Type B pancreatic cell (in vitro differentiated cells): ENCODE results near the gene BCL2L15. TPM values are rescaled to one million over a fixed set of nuclear protein-coding genes. Genes with fewer than 3 reads are reported as not detected.
"Not testable (repeated sequence)": the region's sequence is repeated elsewhere in the genome, so short reads cannot be mapped to it uniquely, and the experiment has no call there.

Experiments used
- DNase-seq: peaks from one replicate; pipeline ENCODE4 v3.0.0; 2021; ENCODE audit warnings: mixed read lengths; ENCODE audit not compliant: unreplicated experiment; ENCODE audit errors: extremely low spot score
- H3K27ac Mint-ChIP-seq: 2 replicates; pipeline ENCODE4 v1.8.0; 2021; ENCODE audit warnings: mild to moderate bottlenecking, mixed read lengths
- H3K27me3 Mint-ChIP-seq: 2 replicates; pipeline ENCODE4 v1.8.0; 2021; ENCODE audit warnings: mixed read lengths
- H3K36me3 Mint-ChIP-seq: 2 replicates; pipeline ENCODE4 v1.8.0; 2021; ENCODE audit warnings: mixed read lengths
- H3K4me1 Mint-ChIP-seq: one replicate; pipeline ENCODE4 v1.8.0; 2021; ENCODE audit warnings: mixed read lengths; ENCODE audit not compliant: unreplicated experiment
- H3K4me3 Mint-ChIP-seq: 2 replicates; pipeline ENCODE4 v1.8.0; 2021; ENCODE audit warnings: mild to moderate bottlenecking, mixed read lengths
- H3K9me3 Mint-ChIP-seq: 2 replicates; pipeline ENCODE4 v1.8.0; 2021; ENCODE audit warnings: mixed read lengths
- CTCF ChIP-seq: fragments of 200-600 bp; sonication (generic); conservative IDR thresholded peaks from 2 replicates; pipeline ENCODE4 v1.5.0; 2021; ENCODE audit warnings: antibody characterized with exemption, mild to moderate bottlenecking
- total RNA-seq: library from RNA; stranded (reverse); gene quantifications from 2 replicates; pipeline ENCODE4 v1.2.1, GENCODE V29; 2021; ENCODE audit warnings: low replicate concordance

Gene BCL2L15
- total RNA-seq, 1 donor from 2014 or later = 1.2 TPM

GRCh38 chr1:113858418-113858817 is 29.0 kb downstream of the BCL2L15 start:
- DNase-seq = no peak
- TF ChIP-seq CTCF = no peak
- H3K27ac Mint-ChIP-seq = no peak overlapping the region
- no peaks in the 10 kb centered on the region for H3K36me3 Mint-ChIP-seq
- no peaks in the 10 kb centered on the region for H3K9me3 Mint-ChIP-seq
- H3K27me3 Mint-ChIP-seq = no peaks in the 10 kb centered on the region
- H3K4me1 Mint-ChIP-seq = no peaks in the 10 kb centered on the region
- H3K4me3 Mint-ChIP-seq = no peak overlapping the region

- Mint-ChIP-seq H3K4me1 (no peaks in the 10 kb centered on the region), H3K9me3 (no peaks in the 10 kb centered on the region), H3K27me3 (no peaks in the 10 kb centered on the region), H3K36me3 (no peaks in the 10 kb centered on the region), H3K27ac (no peak overlapping the region), H3K4me3 (no peak overlapping the region)
- no peak for DNase-seq
- TF ChIP-seq CTCF = no peak
Observed at GRCh38 chr1:113857776-113858175, 29.6 kb downstream of the BCL2L15 start.

DNA sequence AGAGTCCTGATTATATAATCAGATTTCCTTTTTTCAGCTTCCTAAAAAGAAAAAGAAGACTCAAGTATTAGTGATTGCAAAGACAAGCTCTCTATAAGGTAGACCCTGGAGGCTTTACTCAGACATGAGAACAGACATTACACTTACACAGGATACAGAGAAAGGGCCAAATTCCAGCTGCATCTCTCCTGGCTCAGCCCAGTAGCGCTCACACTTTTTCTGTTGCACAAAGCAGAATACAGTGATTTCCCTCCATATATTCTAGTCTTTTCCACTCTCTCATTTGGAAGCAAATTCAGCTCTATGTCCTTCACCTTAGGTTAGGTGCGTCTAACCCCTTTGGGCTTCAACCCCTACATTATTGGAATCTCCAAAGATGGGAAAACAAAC is 31.0 kb downstream of the BCL2L15 start:
- Mint-ChIP-seq H3K27ac (peak overlapping the region; percentile 24), H3K27me3 (no peaks in the 10 kb centered on the region), H3K36me3 (no peaks in the 10 kb centered on the region), H3K4me1 (no peaks in the 10 kb centered on the region), H3K9me3 (no peaks in the 10 kb centered on the region), H3K4me3 (no peak overlapping the region)
- TF ChIP-seq CTCF = no peak
- no peak for DNase-seq

- Mint-ChIP-seq H3K27ac (peak overlapping the region; percentile 24), H3K4me1 (no peaks in the 10 kb centered on the region), H3K4me3 (no peak overlapping the region), H3K36me3 (no peaks in the 10 kb centered on the region), H3K9me3 (no peaks in the 10 kb centered on the region), H3K27me3 (no peaks in the 10 kb centered on the region)
- DNase-seq = no peak
- TF ChIP-seq CTCF = no peak
Observed at GRCh38 chr1:113855630-113856400, 31.6 kb downstream of the BCL2L15 start.

DNA sequence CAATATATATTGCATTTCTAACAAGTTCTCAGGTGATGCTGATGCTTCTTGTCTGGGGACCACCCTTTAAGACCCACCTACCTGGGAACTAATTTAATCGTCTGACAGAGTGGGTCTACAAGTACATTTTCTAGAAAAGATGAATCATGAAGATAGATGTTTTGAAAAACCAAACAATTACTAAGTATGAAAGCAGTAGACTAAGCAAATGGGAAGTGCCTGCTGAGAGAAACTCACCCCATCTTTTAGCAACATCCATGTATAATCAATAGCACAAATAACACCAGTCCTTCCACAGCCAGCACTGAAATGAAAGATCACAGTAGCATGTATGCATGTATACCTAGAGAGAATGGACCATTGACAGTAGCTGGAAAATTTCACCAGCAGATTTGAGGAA is 33.1 kb downstream of the BCL2L15 start:
- TF ChIP-seq CTCF = no peak
- Mint-ChIP-seq H3K27me3 (no peaks in the 10 kb centered on the region), H3K36me3 (no peaks in the 10 kb centered on the region), H3K27ac (no peak overlapping the region), H3K9me3 (no peaks in the 10 kb centered on the region), H3K4me3 (no peak overlapping the region), H3K4me1 (no peaks in the 10 kb centered on the region)
- DNase-seq = no peak

DNA sequence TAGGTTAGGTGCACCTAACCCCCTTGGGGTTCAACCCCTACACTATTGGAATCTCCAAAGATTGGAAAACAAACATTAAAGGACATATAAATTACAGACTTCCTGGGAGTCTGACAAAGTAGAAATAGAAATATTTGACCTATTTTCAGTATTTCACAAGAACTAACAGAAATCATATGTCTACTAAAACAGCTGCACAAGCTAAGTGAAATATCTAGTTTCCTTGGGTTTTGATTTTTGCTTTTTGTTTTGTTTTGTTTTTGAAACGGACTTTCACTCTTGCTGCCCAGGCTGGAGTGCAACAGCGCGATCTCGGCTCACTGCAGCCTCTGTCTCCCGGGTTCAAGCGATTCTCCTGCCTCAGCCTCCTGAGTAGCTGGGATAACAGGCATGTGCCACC is 34.7 kb downstream of the BCL2L15 start:
- H3K36me3 Mint-ChIP-seq, H3K27me3 Mint-ChIP-seq, H3K27ac Mint-ChIP-seq, DNase-seq, H3K4me3 Mint-ChIP-seq, H3K9me3 Mint-ChIP-seq, H3K4me1 Mint-ChIP-seq: not testable (repeated sequence)
